ENCODE data around the gene SLC9A9.

GRCh38 chr3:143896486-143896885 is 48.2 kb upstream of the SLC9A9 start:
- TF ChIP-seq POLR2AphosphoS5 (IDR thresholded peaks at IDR 0.05) (no peak), CTCF (IDR thresholded peaks at IDR 0.05 in 8 of 11, conservative IDR thresholded peaks at IDR 0.05 in 3 of 11) (no peak), POLR2A (IDR thresholded peaks at IDR 0.05) (no peak)
